Measurements from ENCODE around the gene NDNF. TPM values are rescaled to one million over a fixed set of nuclear protein-coding genes. Genes with fewer than 3 reads are reported as not detected.

NDNF gene
- polyA plus RNA-seq (ENCODE audit: insufficient read length): 6.8 TPM

DNA sequence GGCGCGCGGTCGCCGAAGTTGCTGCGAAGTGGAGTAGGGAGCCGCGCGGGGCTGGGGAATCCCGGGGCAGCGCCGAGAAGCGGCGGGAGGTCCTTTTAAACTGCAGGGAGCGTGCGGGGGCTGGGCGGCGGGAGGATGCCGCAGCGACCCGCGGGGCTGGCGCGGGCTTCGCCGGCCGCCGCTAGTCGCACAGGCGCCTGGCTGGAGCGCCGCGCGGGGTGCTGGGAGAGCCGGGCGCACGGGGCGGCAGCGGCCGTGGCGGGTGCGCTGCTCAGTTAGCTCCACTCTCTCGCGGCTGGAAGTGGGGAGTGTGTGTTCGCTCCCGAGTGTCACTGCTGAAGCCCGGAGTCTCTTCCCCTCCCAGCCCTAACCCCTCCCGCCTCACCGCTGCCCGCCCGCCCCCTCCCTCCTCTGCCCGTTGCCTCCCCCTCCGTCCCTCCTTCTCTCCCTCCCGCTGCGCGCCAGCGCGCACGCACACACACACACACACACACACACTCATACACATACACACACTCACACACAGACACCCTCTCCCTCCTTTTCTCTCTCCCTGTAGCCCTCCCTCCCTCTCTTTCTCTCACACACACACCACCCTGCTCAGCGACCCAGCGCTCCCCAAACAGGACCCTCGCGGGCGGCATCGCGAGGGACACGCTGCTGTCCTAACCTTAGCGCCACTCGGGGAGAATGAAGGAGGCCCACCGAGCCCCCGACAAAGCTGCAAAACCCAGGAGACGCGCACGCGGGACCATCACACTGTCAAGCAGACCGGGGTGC lies at the start of gene NDNF:
TSS of gene NDNF (minus strand) at position 312 of the 780 bp plus-strand sequence. CDS start 26,698 bp downstream, outside the sequence.
- DNase-seq: peak; percentile 81

GRCh38 chr4:121119715-121120114 lies 47.4 kb upstream of the NDNF start:
- no peak for DNase-seq

DNA sequence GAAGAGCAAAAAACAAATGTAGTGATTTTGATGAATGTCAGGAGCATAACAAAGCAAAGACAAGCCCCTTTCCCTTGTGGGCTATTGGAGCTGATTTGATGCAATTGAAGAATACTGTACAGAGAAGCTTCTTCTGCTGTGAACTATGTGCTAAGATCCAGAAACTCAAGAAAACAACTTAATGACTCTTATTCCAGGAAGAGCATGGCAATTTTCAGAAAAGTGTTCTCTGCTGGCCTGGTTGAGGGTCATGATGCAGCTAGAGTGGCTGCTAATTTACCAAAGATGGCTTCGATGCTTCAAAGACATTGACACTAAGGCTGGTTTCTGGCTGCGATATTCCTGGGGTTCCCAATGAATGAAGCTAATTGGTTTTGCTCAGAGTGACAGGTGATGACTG lies 46.0 kb upstream of the NDNF start:
- no peak for DNase-seq

- DNase-seq: no peak
These were observed 42.4 kb upstream of the NDNF start for GRCh38 chr4:121114756-121115155.

DNA sequence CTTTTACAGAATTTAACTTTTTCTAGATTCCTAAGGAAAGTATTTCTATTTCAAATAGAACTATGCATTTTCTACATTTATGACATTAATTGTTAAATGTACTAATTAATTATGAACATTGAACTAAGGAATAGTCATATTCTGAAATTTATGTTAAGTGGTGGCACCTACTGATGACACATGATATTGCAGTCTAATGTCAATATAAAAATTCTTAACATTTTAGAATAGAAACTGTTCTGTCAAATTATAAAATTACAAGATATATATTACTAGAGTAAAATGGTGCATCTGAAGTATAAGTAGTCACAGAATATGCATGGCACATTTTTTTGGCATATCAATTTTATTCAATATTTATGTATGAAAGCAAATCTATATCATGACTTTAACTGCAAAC lies 40.2 kb upstream of the NDNF start:
- DNase-seq: no peak

- DNase-seq: no peak
These were observed 36.2 kb upstream of the NDNF start for GRCh38 chr4:121108557-121108956.

DNA sequence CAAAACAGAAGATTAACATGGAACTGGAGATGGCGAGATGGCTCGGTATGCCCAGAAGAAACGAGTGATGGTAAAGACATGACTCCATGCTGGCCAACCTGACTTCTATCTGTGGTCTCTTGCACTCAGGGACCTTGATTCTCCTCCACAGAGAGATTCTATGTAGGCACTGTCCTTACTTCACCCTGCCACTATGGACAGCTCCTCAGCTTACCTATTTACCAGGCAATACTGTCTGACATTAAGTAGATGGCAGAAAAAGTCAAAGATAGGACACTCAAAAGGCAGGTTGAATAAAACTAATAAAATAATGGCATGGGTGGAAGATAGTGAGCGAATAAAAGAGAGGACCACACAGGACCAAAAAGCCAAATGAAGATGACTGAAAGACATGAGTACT lies 35.2 kb upstream of the NDNF start:
- no peak for DNase-seq

GRCh38 chr4:121100093-121100775 lies 27.9 kb upstream of the NDNF start:
- no peak for DNase-seq

GRCh38 chr4:121098266-121098665 lies 25.9 kb upstream of the NDNF start:
- DNase-seq: no peak

DNA sequence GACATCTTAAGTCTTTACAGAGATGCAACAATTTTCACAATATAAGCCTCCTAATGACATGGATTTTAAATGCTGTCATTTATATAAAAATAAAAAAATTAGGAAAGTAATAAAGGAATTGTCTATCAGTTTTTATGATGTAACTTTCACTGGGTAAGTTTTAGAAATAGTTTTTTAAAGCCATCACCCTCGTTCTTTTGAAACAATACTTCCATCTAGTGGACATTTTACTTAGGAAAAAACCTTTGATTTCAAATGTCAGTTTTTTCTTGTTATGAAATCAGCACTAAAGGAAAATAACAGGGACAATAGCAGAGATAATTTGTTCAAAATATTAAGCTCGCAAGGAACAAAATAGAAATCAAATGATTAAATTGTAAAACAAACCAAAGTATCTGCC lies 24.3 kb upstream of the NDNF start:
- peak; percentile 19 for DNase-seq

GRCh38 chr4:121096191-121096590 lies 23.9 kb upstream of the NDNF start:
- no peak for DNase-seq

- DNase-seq: no peak
These were observed 22.1 kb upstream of the NDNF start for GRCh38 chr4:121094297-121094966.

- DNase-seq: no peak
These were observed 20.9 kb upstream of the NDNF start for GRCh38 chr4:121093261-121093660.

DNA sequence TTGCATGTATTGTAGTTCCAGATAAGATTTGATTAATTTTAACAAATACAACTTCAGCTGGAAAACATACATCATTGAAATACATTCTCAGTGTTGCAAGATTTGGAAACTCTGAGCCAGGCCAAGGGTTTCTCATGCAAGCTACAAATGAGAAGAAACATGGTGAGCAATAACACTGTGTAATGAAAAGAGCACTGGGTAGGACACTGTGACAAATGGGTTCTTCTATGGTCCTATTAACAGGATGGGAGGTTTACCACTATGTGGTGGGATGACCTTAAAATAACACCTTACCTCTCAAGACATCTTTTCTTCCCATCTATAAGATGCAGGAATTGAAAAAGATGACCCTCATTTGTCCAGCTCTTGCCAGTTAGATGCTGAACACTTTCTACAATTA lies 19.6 kb upstream of the NDNF start:
- DNase-seq: no peak

DNA sequence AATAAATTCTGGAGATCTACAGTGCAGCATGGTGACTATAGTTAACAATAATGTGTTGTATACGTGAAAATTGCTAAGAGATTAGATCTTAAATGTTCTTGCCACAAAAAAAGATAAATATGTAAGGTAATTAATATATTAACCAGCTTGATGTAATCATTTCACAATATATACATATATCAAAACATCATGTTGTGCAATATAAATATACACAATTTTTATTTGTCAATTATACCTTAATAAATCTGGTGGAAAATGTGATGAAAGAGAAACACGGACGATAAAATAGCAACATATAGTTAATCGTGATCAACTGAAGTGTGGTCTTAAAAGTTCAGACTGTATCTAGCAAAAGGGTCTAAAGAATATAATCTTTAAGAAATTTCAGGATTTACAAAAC lies 16.5 kb upstream of the NDNF start:
- no peak for DNase-seq

- no peak for DNase-seq
These were observed 7.0 kb upstream of the NDNF start for GRCh38 chr4:121079376-121079775.

DNA sequence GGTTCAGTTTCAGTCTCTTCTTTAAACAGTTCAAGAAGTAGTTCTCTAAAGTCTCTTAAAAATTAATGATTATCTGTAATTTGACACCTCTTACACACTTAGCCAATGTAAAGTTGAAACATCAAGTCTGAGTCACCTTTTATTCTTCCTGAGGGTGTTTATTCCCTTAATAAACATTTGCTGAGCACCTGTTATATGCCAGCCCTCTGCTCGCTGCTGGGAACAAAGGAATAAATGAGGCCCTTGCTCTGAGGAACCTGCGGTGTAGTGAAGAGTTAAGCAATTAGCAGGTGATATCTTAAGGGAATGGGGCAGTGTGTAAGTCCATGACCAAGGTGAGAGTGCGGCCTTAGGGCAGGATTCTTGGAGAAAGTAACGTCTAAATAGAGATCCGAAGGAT lies 5.2 kb upstream of the NDNF start:
- DNase-seq: no peak

- no peak for DNase-seq
These were observed 4.1 kb upstream of the NDNF start for GRCh38 chr4:121076416-121076815.

GRCh38 chr4:121073672-121074381 lies 1.5 kb upstream of the NDNF start:
- no peak for DNase-seq

DNA sequence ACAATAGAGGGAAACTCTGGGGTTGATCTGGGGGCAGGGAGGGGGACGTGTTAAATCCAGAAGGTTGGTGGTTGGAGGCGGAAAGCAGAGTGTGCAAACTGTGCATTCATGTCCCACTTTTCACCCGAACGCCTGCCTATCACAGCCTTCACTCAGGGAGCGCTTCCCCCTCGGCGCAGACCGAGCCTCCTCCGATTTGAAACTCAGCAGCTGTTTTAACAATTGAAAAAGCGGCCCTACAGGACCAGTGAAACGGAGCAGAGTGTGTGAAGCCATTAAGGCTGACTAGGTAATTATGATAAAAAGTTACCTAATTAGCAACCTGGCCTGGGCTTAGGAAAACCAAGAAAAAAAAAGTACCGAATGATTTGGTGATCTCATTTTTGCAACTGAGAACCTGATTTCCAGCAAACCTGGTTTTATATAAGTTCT lies 685 bp upstream of the NDNF start:
- no peak for DNase-seq

GRCh38 chr4:121071640-121072223 lies 603 bp downstream of the NDNF start:
- no peak for DNase-seq
